NCI-H2196 (cell line): ENCODE data around the gene ALDOC.

ENCODE experiments used
- DNase-seq: peaks from one replicate; lab custom pipeline; 2025; ENCODE audit not compliant: unreplicated experiment; lab: John Stamatoyannopoulos, UW

The ALDOC gene

GRCh38 chr17:28553000-28553505 lies 23.6 kb downstream of the ALDOC start:
- DNase-seq: no peak

GRCh38 chr17:28552176-28552999 lies 24.3 kb downstream of the ALDOC start, which contains the start of gene UNC119:
TSS of gene UNC119 (minus strand) at chr17:28552624. CDS start at chr17:28552557, 67 bp downstream.
- DNase-seq: peak; percentile 65

- no peak for DNase-seq
These were observed 25.1 kb downstream of the ALDOC start for GRCh38 chr17:28551421-28552175.

- DNase-seq: no peak
These were observed 25.8 kb downstream of the ALDOC start for GRCh38 chr17:28550858-28551257.

GRCh38 chr17:28549236-28550132 lies 27.2 kb downstream of the ALDOC start:
- no peak for DNase-seq

- DNase-seq: no peak
These were observed 28.1 kb downstream of the ALDOC start for GRCh38 chr17:28548417-28549130.

- peak; percentile 53 for DNase-seq
These were observed 28.9 kb downstream of the ALDOC start for GRCh38 chr17:28547623-28548416.

GRCh38 chr17:28547096-28547622 lies 29.5 kb downstream of the ALDOC start:
- DNase-seq: no peak

- no peak for DNase-seq
These were observed 30.8 kb downstream of the ALDOC start for GRCh38 chr17:28545787-28546415.

GRCh38 chr17:28545141-28545503 lies 31.6 kb downstream of the ALDOC start:
- DNase-seq: no peak

GRCh38 chr17:28544402-28545140 lies 32.1 kb downstream of the ALDOC start:
- DNase-seq: no peak

- no peak for DNase-seq
These were observed 35.3 kb downstream of the ALDOC start for GRCh38 chr17:28541439-28541838.

- DNase-seq: peak; percentile 1
These were observed 36.5 kb downstream of the ALDOC start for GRCh38 chr17:28540231-28540630.

GRCh38 chr17:28538296-28538895 lies 38.3 kb downstream of the ALDOC start:
- DNase-seq: no peak

GRCh38 chr17:28537219-28537610 lies 39.5 kb downstream of the ALDOC start:
- DNase-seq: no peak

GRCh38 chr17:28536532-28537218 lies 40.0 kb downstream of the ALDOC start:
- no peak for DNase-seq

GRCh38 chr17:28534740-28535375 lies 41.8 kb downstream of the ALDOC start:
- DNase-seq: no peak
